Trophoblast cell (in vitro differentiated cells and primary cell): Measurements from ENCODE around the gene USP54.
A peak's percentile ranks its signal among the peaks of the same experiment; 100 is the strongest.

Source experiments
- DNase-seq, 2 donors: peaks; one replicate each; pipeline ENCODE4 v3.0.0-alpha.2; 2016
- H2AFZ ChIP-seq: 2 replicates; pipeline ENCODE4 v1.6.1; 2013; ENCODE audit warnings: low read length, moderate library complexity, mild to moderate bottlenecking; ENCODE audit not compliant: insufficient read depth, poor library complexity
- H2AK5ac ChIP-seq: 2 replicates; pipeline ENCODE4 v1.6.1; 2013; ENCODE audit warnings: mild to moderate bottlenecking, low read length
- H2BK120ac ChIP-seq: 2 replicates; pipeline ENCODE4 v1.6.1; 2013; ENCODE audit warnings: low read length, mild to moderate bottlenecking, moderate library complexity; ENCODE audit not compliant: insufficient read depth, poor library complexity
- H2BK12ac ChIP-seq: 2 replicates; pipeline ENCODE4 v1.6.1; 2013; ENCODE audit warnings: mild to moderate bottlenecking, low read length, moderate library complexity
- H2BK5ac ChIP-seq: 2 replicates; pipeline ENCODE4 v1.6.1; 2013; ENCODE audit warnings: low read length, low read depth, moderate library complexity, mild to moderate bottlenecking; ENCODE audit not compliant: poor library complexity
- H3K14ac ChIP-seq: 2 replicates; pipeline ENCODE4 v1.6.1; 2013; ENCODE audit warnings: mild to moderate bottlenecking, low read length
- H3K18ac ChIP-seq: 2 replicates; pipeline ENCODE4 v1.6.1; 2013; ENCODE audit warnings: mild to moderate bottlenecking, low read length
- H3K23ac ChIP-seq: 2 replicates; pipeline ENCODE4 v1.6.1; 2013; ENCODE audit warnings: low read length
- H3K27ac ChIP-seq: 2 replicates; pipeline ENCODE4 v1.5.1; 2013; ENCODE audit warnings: low read depth, mild to moderate bottlenecking, inconsistent platforms, low read length, moderate library complexity
- H3K27me3 ChIP-seq: 2 replicates; pipeline ENCODE4 v1.6.1; 2013; ENCODE audit warnings: inconsistent platforms, mild to moderate bottlenecking, low read length, moderate library complexity; ENCODE audit not compliant: insufficient read depth
- H3K36me3 ChIP-seq, 2 experiments: 1 replicate in 1 of 2; 2 replicates in 1 of 2; pipeline ENCODE4 v1.6.1; 2013; ENCODE audit warnings: low read length in 2 of 2, mild to moderate bottlenecking in 2 of 2, moderate library complexity in 1 of 2; ENCODE audit not compliant: insufficient read depth in 2 of 2, control insufficient read depth in 1 of 2
- H3K4ac ChIP-seq: 2 replicates; pipeline ENCODE4 v1.6.1; 2013; ENCODE audit warnings: low read depth, mild to moderate bottlenecking, low read length, moderate library complexity
- H3K4me1 ChIP-seq, 2 experiments: 1 replicate in 1 of 2; 2 replicates in 1 of 2; pipeline ENCODE4 v1.6.1; 2013; ENCODE audit warnings: low read length in 2 of 2, mild to moderate bottlenecking in 2 of 2, moderate library complexity in 1 of 2; ENCODE audit not compliant: insufficient read depth in 2 of 2, control insufficient read depth in 1 of 2
- H3K4me2 ChIP-seq: 2 replicates; pipeline ENCODE4 v1.6.1; 2013; ENCODE audit warnings: inconsistent platforms, mild to moderate bottlenecking, low read length, moderate library complexity
- H3K4me3 ChIP-seq: 2 replicates; pipeline ENCODE4 v1.5.1; 2013; ENCODE audit warnings: mild to moderate bottlenecking, low read depth, low read length, inconsistent platforms
- H3K79me1 ChIP-seq: one replicate; pipeline ENCODE4 v1.6.1; 2013; ENCODE audit warnings: low read length
- H3K79me2 ChIP-seq: 2 replicates; pipeline ENCODE4 v1.6.1; 2013; ENCODE audit warnings: low read length, mild to moderate bottlenecking; ENCODE audit not compliant: control insufficient read depth, insufficient read depth, poor library complexity
- H3K9ac ChIP-seq: 2 replicates; pipeline ENCODE4 v1.6.1; 2013; ENCODE audit warnings: mild to moderate bottlenecking, low read length
- H3K9me3 ChIP-seq: 2 replicates; pipeline ENCODE4 v1.6.1; 2013; ENCODE audit warnings: low read depth, mild to moderate bottlenecking, control low read depth, inconsistent platforms, low read length; ENCODE audit not compliant: insufficient read depth
- H4K12ac ChIP-seq: 2 replicates; pipeline ENCODE4 v1.6.1; 2013; ENCODE audit warnings: low read depth, mild to moderate bottlenecking, low read length, moderate library complexity
- H4K8ac ChIP-seq: 2 replicates; pipeline ENCODE4 v1.6.1; 2013; ENCODE audit warnings: low read depth, mild to moderate bottlenecking, low read length, moderate library complexity
- H4K91ac ChIP-seq: one replicate; pipeline ENCODE4 v1.6.1; 2013; ENCODE audit warnings: low read depth, mild to moderate bottlenecking, low read length, moderate library complexity
- WGBS: extraction: QIAGEN DNeasy Blood & Tissue Kit; methylation state at CpG from one replicate; pipeline ENCODE4 v1.1.7; 2013; ENCODE audit warnings: missing lambda C conversion rate; ENCODE audit not compliant: insufficient read length, insufficient coverage; ENCODE audit errors: extremely low coverage; 5-methylcytosine and 5-hydroxymethylcytosine counted together

USP54 gene

GRCh38 chr10:73614720-73615119, 23.6 kb upstream of the USP54 start:
- WGBS: no CpG with 5 or more reads among the region's 3 CpGs

GRCh38 chr10:73609116-73609515, 18.0 kb upstream of the USP54 start:
- Histone ChIP-seq H3K79me2 (no peaks in the 10 kb centered on the region), H3K4ac (no peak overlapping the region), H2AK5ac (no peak overlapping the region), H3K4me3 (no peak overlapping the region), H4K8ac (no peak overlapping the region), H3K9me3 (no peaks in the 10 kb centered on the region), H3K36me3 (peaks cover 0 to 5% of the 10 kb centered on the region in 2 experiments), H4K12ac (no peak overlapping the region), H3K4me2 (no peak overlapping the region), H3K23ac (no peak overlapping the region), H4K91ac (no peak overlapping the region), H3K9ac (no peak overlapping the region), H3K27me3 (no peaks in the 10 kb centered on the region), H3K14ac (no peak overlapping the region), H3K79me1 (no peaks in the 10 kb centered on the region), H3K4me1 (no peaks in the 10 kb centered on the region), H2BK5ac (no peak overlapping the region), H3K18ac (no peak overlapping the region), H2BK120ac (no peak overlapping the region), H2AFZ (no peak overlapping the region), H3K27ac (no peak overlapping the region), H2BK12ac (no peak overlapping the region)
- no peak for DNase-seq
- WGBS: no CpG with 5 or more reads among the region's 4 CpGs

More at GRCh38 chr10:73614720-73615119, 23.6 kb upstream of the USP54 start:
- no peak overlapping the region for H3K4me2 ChIP-seq
- H3K27me3 ChIP-seq: no peaks in the 10 kb centered on the region
- no peak overlapping the region for H2AFZ ChIP-seq
- peaks cover 0 to 2% of the 10 kb centered on the region in 2 experiments for H3K36me3 ChIP-seq
- H3K79me1 ChIP-seq: no peaks in the 10 kb centered on the region
- no peak overlapping the region for H2BK5ac ChIP-seq
- H3K4me1 ChIP-seq: no peaks in the 10 kb centered on the region
- H3K27ac ChIP-seq: no peak overlapping the region
- H3K4me3 ChIP-seq: no peak overlapping the region
- H4K12ac ChIP-seq: no peak overlapping the region
- no peak overlapping the region for H2BK12ac ChIP-seq
- no peak overlapping the region for H2BK120ac ChIP-seq
- no peak for DNase-seq
- no peak overlapping the region for H2AK5ac ChIP-seq
- H3K79me2 ChIP-seq: no peaks in the 10 kb centered on the region
- no peaks in the 10 kb centered on the region for H3K9me3 ChIP-seq
- H3K4ac ChIP-seq: no peak overlapping the region
- no peak overlapping the region for H3K9ac ChIP-seq
- H3K18ac ChIP-seq: no peak overlapping the region
- H4K8ac ChIP-seq: no peak overlapping the region
- H4K91ac ChIP-seq: no peak overlapping the region
- H3K23ac ChIP-seq: no peak overlapping the region
- H3K14ac ChIP-seq: no peak overlapping the region

GRCh38 chr10:73601486-73601921, 10.4 kb upstream of the USP54 start:
- H4K12ac ChIP-seq: no peak overlapping the region
- H2AK5ac ChIP-seq: no peak overlapping the region
- no peak overlapping the region for H3K9ac ChIP-seq
- no peak overlapping the region for H3K4ac ChIP-seq
- H3K27ac ChIP-seq: peak overlapping the region; percentile 80
- no CpG with 5 or more reads among the region's 3 CpGs for WGBS
- peaks cover 3 to 4% of the 10 kb centered on the region in 2 experiments for H3K4me1 ChIP-seq
- H3K14ac ChIP-seq: no peak overlapping the region
- no peak overlapping the region for H2AFZ ChIP-seq
- no peaks in the 10 kb centered on the region for H3K36me3 ChIP-seq
- peak overlapping the region; percentile 7 for H2BK12ac ChIP-seq
- no peaks in the 10 kb centered on the region for H3K79me2 ChIP-seq
- no peak overlapping the region for H2BK5ac ChIP-seq
- H4K8ac ChIP-seq: peak overlapping the region; percentile 3
- H3K18ac ChIP-seq: peak overlapping the region; percentile 5
- H3K9me3 ChIP-seq: no peaks in the 10 kb centered on the region
- H3K4me2 ChIP-seq: peak overlapping the region; percentile 41
- H3K79me1 ChIP-seq: no peaks in the 10 kb centered on the region
- peak in 1 of 2 donors; percentile 20 for DNase-seq
- no peak overlapping the region for H2BK120ac ChIP-seq
- peak overlapping the region; percentile 3 for H3K23ac ChIP-seq
- no peaks in the 10 kb centered on the region for H3K27me3 ChIP-seq
- H4K91ac ChIP-seq: peak overlapping the region; percentile 33
- no peak overlapping the region for H3K4me3 ChIP-seq

GRCh38 chr10:73597346-73597745, 6.2 kb upstream of the USP54 start:
- no peak overlapping the region for H2BK120ac ChIP-seq
- no peak overlapping the region for H3K18ac ChIP-seq
- no peak overlapping the region for H3K23ac ChIP-seq
- H3K36me3 ChIP-seq: no peaks in the 10 kb centered on the region
- no peak overlapping the region for H3K4ac ChIP-seq
- H3K27ac ChIP-seq: no peak overlapping the region
- no peak overlapping the region for H3K9ac ChIP-seq
- H2BK5ac ChIP-seq: no peak overlapping the region
- no peaks in the 10 kb centered on the region for H3K27me3 ChIP-seq
- no peak overlapping the region for H3K4me3 ChIP-seq
- no peaks in the 10 kb centered on the region for H3K79me1 ChIP-seq
- H2AFZ ChIP-seq: no peak overlapping the region
- no peaks in the 10 kb centered on the region for H3K79me2 ChIP-seq
- no peak overlapping the region for H4K8ac ChIP-seq
- H3K4me1 ChIP-seq: peaks cover 3 to 4% of the 10 kb centered on the region in 2 experiments
- no peak overlapping the region for H2AK5ac ChIP-seq
- no peaks in the 10 kb centered on the region for H3K9me3 ChIP-seq
- DNase-seq: no peak
- no CpG with 5 or more reads among the region's 1 CpG for WGBS
- no peak overlapping the region for H3K14ac ChIP-seq
- H4K12ac ChIP-seq: no peak overlapping the region
- no peak overlapping the region for H4K91ac ChIP-seq
- no peak overlapping the region for H3K4me2 ChIP-seq
- no peak overlapping the region for H2BK12ac ChIP-seq
